K562 (cell line): ENCODE measurements around the gene LY6G6F. TPM values are rescaled to one million over a fixed set of nuclear protein-coding genes. Genes with fewer than 3 reads are reported as not detected.

Experiments
- ATF1 ChIP-seq, 2 experiments: fragments of 450-650 bp in 1 of 2; IDR thresholded peaks; 2 replicates each; pipeline ENCODE4 v1.6.1; 2016; ENCODE audit warnings: missing compliant biosample characterization in 1 of 2, missing genetic modification characterization in 1 of 2
- C11orf30 ChIP-seq: fragments of 450-650 bp; IDR thresholded peaks from 2 replicates; pipeline ENCODE4 v1.6.1; 2016; ENCODE audit warnings: low read depth, mild to moderate bottlenecking
- ELF1 ChIP-seq: fragments of 200-800 bp; sonication (Bioruptor generic); IDR thresholded peaks from 2 replicates; pipeline ENCODE4 v1.6.1; 2016; ENCODE audit warnings: missing genetic modification characterization, missing compliant biosample characterization
- EP300 ChIP-seq: IDR thresholded peaks from 2 replicates; pipeline ENCODE4 v1.6.1; 2012; ENCODE audit warnings: low read length, improper control_type of control experiment
- ESRRB ChIP-seq: fragments of 250-450 bp; sonication (Bioruptor Pico); IDR thresholded peaks from 2 replicates; pipeline ENCODE4 v1.5.0; 2020; ENCODE audit warnings: mild to moderate bottlenecking, moderate library complexity, borderline replicate concordance
- L3MBTL2 ChIP-seq: fragments of 450-650 bp; IDR thresholded peaks from 2 replicates; pipeline ENCODE4 v1.6.1; 2016; ENCODE audit warnings: mild to moderate bottlenecking, moderate library complexity
- MAFK ChIP-seq: IDR thresholded peaks from 2 replicates; pipeline ENCODE4 v1.6.1; 2011; ENCODE audit warnings: low read length, improper control_type of control experiment
- NCOA4 ChIP-seq: fragments of 450-650 bp; IDR thresholded peaks from 2 replicates; pipeline ENCODE4 v1.6.1; 2018; ENCODE audit warnings: mild to moderate bottlenecking; ENCODE audit not compliant: partially characterized antibody
- NR2C1 ChIP-seq, 2 experiments: fragments of 450-650 bp; IDR thresholded peaks; 2 replicates each; pipeline ENCODE4 v1.6.1; 2017; ENCODE audit warnings: mild to moderate bottlenecking in 2 of 2, antibody characterized with exemption in 1 of 2, inconsistent platforms in 1 of 2, missing compliant biosample characterization in 1 of 2, missing genetic modification characterization in 1 of 2
- PCBP1 ChIP-seq: fragments of 200-400 bp; formaldehyde crosslinking; IDR thresholded peaks from 2 replicates; pipeline ENCODE4 v1.6.1; 2018; ENCODE audit warnings: mild to moderate bottlenecking, low read depth, low read length; ENCODE audit not compliant: poor library complexity, severe bottlenecking
- PHTF2 ChIP-seq: fragments of 250-450 bp; sonication (Bioruptor Pico); IDR thresholded peaks from 2 replicates; pipeline ENCODE4 v1.5.0; 2021; ENCODE audit warnings: mild to moderate bottlenecking
- PYGO2 ChIP-seq: fragments of 450-650 bp; IDR thresholded peaks from 2 replicates; pipeline ENCODE4 v1.6.1; 2016; ENCODE audit warnings: mild to moderate bottlenecking, missing genetic modification characterization, moderate library complexity, missing compliant biosample characterization
- SIN3B ChIP-seq: fragments of 450-650 bp; IDR thresholded peaks from 2 replicates; pipeline ENCODE4 v1.6.1; 2017; ENCODE audit warnings: low read depth, mild to moderate bottlenecking, moderate library complexity
- SMAD1 ChIP-seq: fragments of 150-350 bp; IDR thresholded peaks from 2 replicates; pipeline ENCODE4 v1.6.1; 2014; ENCODE audit warnings: low read length, low read depth; ENCODE audit not compliant: partially characterized antibody
- SMARCA4 ChIP-seq: fragments of 450-650 bp; IDR thresholded peaks from 2 replicates; pipeline ENCODE4 v1.6.1; 2016
- SNIP1 ChIP-seq: fragments of 450-650 bp; IDR thresholded peaks from 2 replicates; pipeline ENCODE4 v1.7.1; 2017; ENCODE audit warnings: low read depth, mild to moderate bottlenecking
- SP1 ChIP-seq: sonication (generic); formaldehyde crosslinking; IDR thresholded peaks from 2 replicates; pipeline ENCODE4 v1.8.1; 2022; ENCODE audit warnings: mild to moderate bottlenecking, missing genetic modification reagents
- ZBED1 ChIP-seq: IDR thresholded peaks from 2 replicates; pipeline ENCODE4 v1.6.1; 2014
- ZNF174 ChIP-seq: fragments of 250-450 bp; sonication (Bioruptor Pico); IDR thresholded peaks from 2 replicates; pipeline ENCODE4 v1.4.0; 2020; ENCODE audit warnings: mild to moderate bottlenecking
- ZNF282 ChIP-seq: sonication (generic); formaldehyde crosslinking; IDR thresholded peaks from 2 replicates; pipeline ENCODE4 v1.8.1; 2023; ENCODE audit warnings: missing genetic modification reagents
- polyA plus RNA-seq, 8 experiments: library from polyadenylated mRNA; depleted of rRNA in 4 of 8; stranded (reverse) in 5 of 8; unstranded in 3 of 8; fragments of >200 nt; fragmentation: Nextera tagmentation in 2 of 8; fragmentation: Illumina TruSeq in 1 of 8; extraction: Ambion mirVana in 2 of 8; extraction: Trizol in 1 of 8; gene quantifications; 2 replicates each; pipeline versions ENCODE4 v1.2.1 to v1.2.3, GENCODE V29; 2011 to 2014; ENCODE audit warnings: inconsistent platforms in 1 of 8, missing spikeins in 1 of 8
- total RNA-seq, 7 experiments: library from RNA; depleted of rRNA in 6 of 7; stranded (reverse); fragments of >200 nt in 6 of 7; fragmentation: Illumina TruSeq in 2 of 7; extraction: Trizol in 2 of 7; gene quantifications; 2 replicates each; pipeline versions ENCODE4 v1.2.1 to v1.2.3, GENCODE V29; 2011 to 2021; ENCODE audit warnings: low replicate concordance in 1 of 7
- TF ChIP-seq, protein P1 (sequence below): fragments of 450-650 bp; IDR thresholded peaks from 2 replicates; pipeline ENCODE4 v1.6.1; 2016
- TF ChIP-seq, protein P2 (sequence below): fragments of 450-650 bp; IDR thresholded peaks from 2 replicates; pipeline ENCODE4 v1.6.1; 2017; ENCODE audit warnings: antibody characterized with exemption, mild to moderate bottlenecking
- TF ChIP-seq, protein P3 (sequence below): fragments of 250-450 bp; sonication (Bioruptor Pico); IDR thresholded peaks from 2 replicates; pipeline ENCODE4 v1.4.0; 2020; ENCODE audit warnings: mild to moderate bottlenecking, moderate library complexity, borderline replicate concordance

LY6G6F gene
- total and polyA plus RNA-seq, 9 of the 15 experiments (the other 6 are each of a cell fraction or from before 2014, with no cell fraction given), result 0.14 to 0.50 (median 0.28) TPM; not detected in 2

DNA sequence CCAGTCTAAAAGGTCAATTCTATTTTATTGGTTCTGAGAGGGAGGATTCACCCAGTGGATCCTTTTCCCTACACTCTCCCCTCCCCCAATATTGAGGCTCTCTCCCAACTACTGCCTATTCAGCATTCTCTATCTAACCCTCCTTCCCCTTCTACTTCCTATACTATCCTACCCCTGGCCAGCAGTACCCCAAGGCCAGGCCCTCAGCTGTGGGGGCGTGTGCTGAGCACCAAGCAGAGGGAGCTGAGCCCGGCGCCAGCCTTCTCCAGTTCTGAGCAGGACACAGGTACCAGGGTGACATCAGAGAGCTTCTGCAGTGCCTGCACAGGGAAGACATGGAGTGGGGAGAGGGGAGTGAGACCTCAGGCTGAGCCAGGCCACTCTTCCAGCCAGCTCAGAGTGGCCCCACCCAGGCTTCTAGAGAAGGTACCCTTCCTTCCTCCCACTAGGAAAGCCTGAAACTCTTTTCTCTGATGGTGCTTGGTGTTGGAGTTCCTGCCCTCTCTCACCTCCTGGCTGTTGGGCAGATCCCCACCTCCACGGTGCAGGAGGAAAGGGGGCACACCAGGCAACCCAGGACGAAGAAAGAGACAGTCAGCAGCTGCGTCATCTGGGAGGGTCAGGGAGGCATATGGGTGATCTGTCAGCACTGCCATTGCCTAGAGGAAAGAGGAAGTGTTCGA lies 20.5 kb downstream of the LY6G6F start (continued):
- TF ChIP-seq, protein P1, sequence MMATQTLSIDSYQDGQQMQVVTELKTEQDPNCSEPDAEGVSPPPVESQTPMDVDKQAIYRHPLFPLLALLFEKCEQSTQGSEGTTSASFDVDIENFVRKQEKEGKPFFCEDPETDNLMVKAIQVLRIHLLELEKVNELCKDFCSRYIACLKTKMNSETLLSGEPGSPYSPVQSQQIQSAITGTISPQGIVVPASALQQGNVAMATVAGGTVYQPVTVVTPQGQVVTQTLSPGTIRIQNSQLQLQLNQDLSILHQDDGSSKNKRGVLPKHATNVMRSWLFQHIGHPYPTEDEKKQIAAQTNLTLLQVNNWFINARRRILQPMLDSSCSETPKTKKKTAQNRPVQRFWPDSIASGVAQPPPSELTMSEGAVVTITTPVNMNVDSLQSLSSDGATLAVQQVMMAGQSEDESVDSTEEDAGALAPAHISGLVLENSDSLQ, result peak; percentile 69
- TF ChIP-seq PHTF2, result no peak
- TF ChIP-seq ZBED1, result peak; percentile 62; the same call in 1 of the 2 replicates
- TF ChIP-seq, protein P2, sequence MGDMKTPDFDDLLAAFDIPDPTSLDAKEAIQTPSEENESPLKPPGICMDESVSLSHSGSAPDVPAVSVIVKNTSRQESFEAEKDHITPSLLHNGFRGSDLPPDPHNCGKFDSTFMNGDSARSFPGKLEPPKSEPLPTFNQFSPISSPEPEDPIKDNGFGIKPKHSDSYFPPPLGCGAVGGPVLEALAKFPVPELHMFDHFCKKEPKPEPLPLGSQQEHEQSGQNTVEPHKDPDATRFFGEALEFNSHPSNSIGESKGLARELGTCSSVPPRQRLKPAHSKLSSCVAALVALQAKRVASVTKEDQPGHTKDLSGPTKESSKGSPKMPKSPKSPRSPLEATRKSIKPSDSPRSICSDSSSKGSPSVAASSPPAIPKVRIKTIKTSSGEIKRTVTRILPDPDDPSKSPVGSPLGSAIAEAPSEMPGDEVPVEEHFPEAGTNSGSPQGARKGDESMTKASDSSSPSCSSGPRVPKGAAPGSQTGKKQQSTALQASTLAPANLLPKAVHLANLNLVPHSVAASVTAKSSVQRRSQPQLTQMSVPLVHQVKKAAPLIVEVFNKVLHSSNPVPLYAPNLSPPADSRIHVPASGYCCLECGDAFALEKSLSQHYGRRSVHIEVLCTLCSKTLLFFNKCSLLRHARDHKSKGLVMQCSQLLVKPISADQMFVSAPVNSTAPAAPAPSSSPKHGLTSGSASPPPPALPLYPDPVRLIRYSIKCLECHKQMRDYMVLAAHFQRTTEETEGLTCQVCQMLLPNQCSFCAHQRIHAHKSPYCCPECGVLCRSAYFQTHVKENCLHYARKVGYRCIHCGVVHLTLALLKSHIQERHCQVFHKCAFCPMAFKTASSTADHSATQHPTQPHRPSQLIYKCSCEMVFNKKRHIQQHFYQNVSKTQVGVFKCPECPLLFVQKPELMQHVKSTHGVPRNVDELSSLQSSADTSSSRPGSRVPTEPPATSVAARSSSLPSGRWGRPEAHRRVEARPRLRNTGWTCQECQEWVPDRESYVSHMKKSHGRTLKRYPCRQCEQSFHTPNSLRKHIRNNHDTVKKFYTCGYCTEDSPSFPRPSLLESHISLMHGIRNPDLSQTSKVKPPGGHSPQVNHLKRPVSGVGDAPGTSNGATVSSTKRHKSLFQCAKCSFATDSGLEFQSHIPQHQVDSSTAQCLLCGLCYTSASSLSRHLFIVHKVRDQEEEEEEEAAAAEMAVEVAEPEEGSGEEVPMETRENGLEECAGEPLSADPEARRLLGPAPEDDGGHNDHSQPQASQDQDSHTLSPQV, result no peak
- TF ChIP-seq SIN3B, result no peak
- TF ChIP-seq NR2C1 (IDR thresholded peaks at IDR 0.05), result no peak
- TF ChIP-seq NR2C1 (tag; IDR thresholded peaks at IDR 0.05), result peak; percentile 9; the same call in 1 of the 2 replicates
- no peak for TF ChIP-seq SMAD1
- no peak for TF ChIP-seq ZNF282 (CRISPR knock-in tag)
- no peak for TF ChIP-seq PCBP1
- TF ChIP-seq PYGO2 (tag), result no peak
- TF ChIP-seq EP300, result no peak
- no peak for TF ChIP-seq ZNF174
- TF ChIP-seq SP1 (CRISPR knock-in tag), result no peak; the same call in 1 of the 2 replicates
- no peak for TF ChIP-seq C11orf30
- TF ChIP-seq, protein P3, sequence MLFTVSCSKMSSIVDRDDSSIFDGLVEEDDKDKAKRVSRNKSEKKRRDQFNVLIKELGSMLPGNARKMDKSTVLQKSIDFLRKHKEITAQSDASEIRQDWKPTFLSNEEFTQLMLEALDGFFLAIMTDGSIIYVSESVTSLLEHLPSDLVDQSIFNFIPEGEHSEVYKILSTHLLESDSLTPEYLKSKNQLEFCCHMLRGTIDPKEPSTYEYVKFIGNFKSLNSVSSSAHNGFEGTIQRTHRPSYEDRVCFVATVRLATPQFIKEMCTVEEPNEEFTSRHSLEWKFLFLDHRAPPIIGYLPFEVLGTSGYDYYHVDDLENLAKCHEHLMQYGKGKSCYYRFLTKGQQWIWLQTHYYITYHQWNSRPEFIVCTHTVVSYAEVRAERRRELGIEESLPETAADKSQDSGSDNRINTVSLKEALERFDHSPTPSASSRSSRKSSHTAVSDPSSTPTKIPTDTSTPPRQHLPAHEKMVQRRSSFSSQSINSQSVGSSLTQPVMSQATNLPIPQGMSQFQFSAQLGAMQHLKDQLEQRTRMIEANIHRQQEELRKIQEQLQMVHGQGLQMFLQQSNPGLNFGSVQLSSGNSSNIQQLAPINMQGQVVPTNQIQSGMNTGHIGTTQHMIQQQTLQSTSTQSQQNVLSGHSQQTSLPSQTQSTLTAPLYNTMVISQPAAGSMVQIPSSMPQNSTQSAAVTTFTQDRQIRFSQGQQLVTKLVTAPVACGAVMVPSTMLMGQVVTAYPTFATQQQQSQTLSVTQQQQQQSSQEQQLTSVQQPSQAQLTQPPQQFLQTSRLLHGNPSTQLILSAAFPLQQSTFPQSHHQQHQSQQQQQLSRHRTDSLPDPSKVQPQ (CRISPR knock-in tag), result no peak
- TF ChIP-seq SNIP1, result no peak
- TF ChIP-seq ELF1 (tag), result no peak
- no peak for TF ChIP-seq ESRRB (CRISPR knock-in tag)
- TF ChIP-seq NCOA4, result no peak
- no peak for TF ChIP-seq ATF1 (CRISPR knock-in tag; IDR thresholded peaks at IDR 0.05)
- TF ChIP-seq ATF1 (tag; IDR thresholded peaks at IDR 0.05), result peak; percentile 66
- TF ChIP-seq MAFK, result peak; percentile 66; the same call in 1 of the 2 replicates
- TF ChIP-seq SMARCA4, result peak; percentile 12; the same call in 1 of the 2 replicates
- no peak for TF ChIP-seq L3MBTL2
